HepG2 (cell line): ENCODE measurements around the gene MYCBP2. TPM values are rescaled to one million over a fixed set of nuclear protein-coding genes. Genes with fewer than 3 reads are reported as not detected.

Experiments used
- KDM5B ChIP-seq: sonication (generic); formaldehyde crosslinking; IDR thresholded peaks from 2 replicates; pipeline ENCODE4 v1.4.0; 2020; ENCODE audit warnings: missing genetic modification reagents, mild to moderate bottlenecking, borderline replicate concordance
- KMT2B ChIP-seq: IDR thresholded peaks from 2 replicates; pipeline ENCODE4 v1.6.1; 2016; ENCODE audit warnings: missing genetic modification reagents, missing compliant biosample characterization
- LCORL ChIP-seq, 2 experiments: fragments of 450-650 bp in 1 of 2; sonication (generic) in 1 of 2; formaldehyde crosslinking in 1 of 2; IDR thresholded peaks; 2 replicates each; pipeline versions ENCODE4 v1.5.0 to v1.6.1; 2017 to 2020; ENCODE audit warnings: antibody characterized with exemption in 1 of 2, missing genetic modification reagents in 1 of 2
- MED1 ChIP-seq: sonication (generic); formaldehyde crosslinking; IDR thresholded peaks from 2 replicates; pipeline ENCODE4 v1.4.0; 2020; ENCODE audit warnings: missing genetic modification reagents
- SALL1 ChIP-seq: sonication (generic); formaldehyde crosslinking; IDR thresholded peaks from 2 replicates; pipeline ENCODE4 v1.8.0; 2022; ENCODE audit warnings: mild to moderate bottlenecking, missing genetic modification reagents
- SIX1 ChIP-seq: sonication (generic); formaldehyde crosslinking; IDR thresholded peaks from 2 replicates; pipeline ENCODE4 v1.4.0; 2020; ENCODE audit warnings: missing genetic modification reagents, borderline replicate concordance
- ZNF296 ChIP-seq: sonication (generic); formaldehyde crosslinking; conservative IDR thresholded peaks from 2 replicates; pipeline ENCODE4 v1.5.0; 2020; ENCODE audit warnings: mild to moderate bottlenecking, missing genetic modification reagents
- ZNF331 ChIP-seq: sonication (generic); formaldehyde crosslinking; IDR thresholded peaks from 2 replicates; pipeline ENCODE4 v1.4.0; 2020; ENCODE audit warnings: missing genetic modification reagents
- ZNF333 ChIP-seq: sonication (generic); formaldehyde crosslinking; IDR thresholded peaks from 2 replicates; pipeline ENCODE4 v1.4.0; 2020; ENCODE audit warnings: mild to moderate bottlenecking, missing genetic modification reagents, borderline replicate concordance
- ZNF33A ChIP-seq: sonication (generic); formaldehyde crosslinking; IDR thresholded peaks from 2 replicates; pipeline ENCODE4 v1.5.1; 2020; ENCODE audit warnings: missing genetic modification reagents, mild to moderate bottlenecking, moderate library complexity, borderline replicate concordance
- ZNF572 ChIP-seq: sonication (generic); formaldehyde crosslinking; IDR thresholded peaks from 2 replicates; pipeline ENCODE4 v1.5.1; 2020; ENCODE audit warnings: mild to moderate bottlenecking, missing genetic modification reagents
- ZNF670 ChIP-seq: sonication (generic); formaldehyde crosslinking; IDR thresholded peaks from 2 replicates; pipeline ENCODE4 v1.8.0; 2022; ENCODE audit warnings: mild to moderate bottlenecking, missing genetic modification reagents, borderline replicate concordance
- ZNF709 ChIP-seq: sonication (generic); formaldehyde crosslinking; IDR thresholded peaks from 2 replicates; pipeline ENCODE4 v1.5.0; 2020; ENCODE audit warnings: mild to moderate bottlenecking, missing genetic modification reagents
- polyA plus RNA-seq, 8 experiments: library from polyadenylated mRNA; depleted of rRNA in 3 of 8; stranded (reverse) in 7 of 8; unstranded in 1 of 8; fragments of >200 nt; fragmentation: Illumina TruSeq in 4 of 8; extraction: Trizol in 4 of 8; gene quantifications; 2 replicates each; pipeline versions ENCODE4 v1.2.1 to v1.2.3, GENCODE V29; 2011 to 2016; ENCODE audit warnings: low read depth in 4 of 8, missing spikeins in 1 of 8, mixed read lengths in 1 of 8; ENCODE audit not compliant: insufficient read depth in 1 of 8
- total RNA-seq, 5 experiments: library from RNA; depleted of rRNA; stranded (reverse); fragments of >200 nt; fragmentation: Illumina TruSeq; extraction: Trizol; gene quantifications; 2 replicates each; pipeline ENCODE4 v1.2.3, GENCODE V29; 2016; ENCODE audit warnings: low read depth in 1 of 5
- TF ChIP-seq, protein P1 (sequence below): IDR thresholded peaks from 2 replicates; pipeline ENCODE4 v1.6.1; 2012; ENCODE audit warnings: low read length, improper control_type of control experiment
- TF ChIP-seq, protein P2 (sequence below): sonication (generic); formaldehyde crosslinking; IDR thresholded peaks from 2 replicates; pipeline ENCODE4 v1.5.0; 2020; ENCODE audit warnings: mild to moderate bottlenecking, missing genetic modification reagents
- TF ChIP-seq, protein P3 (sequence below): sonication (generic); formaldehyde crosslinking; conservative IDR thresholded peaks from 2 replicates; pipeline ENCODE4 v1.8.1; 2023; ENCODE audit warnings: missing genetic modification reagents

The MYCBP2 gene
- total and polyA plus RNA-seq, 2 of the 13 experiments (the other 11 are each of a cell fraction or from before 2014, with no cell fraction given) = 16.3 to 35.3 TPM

DNA sequence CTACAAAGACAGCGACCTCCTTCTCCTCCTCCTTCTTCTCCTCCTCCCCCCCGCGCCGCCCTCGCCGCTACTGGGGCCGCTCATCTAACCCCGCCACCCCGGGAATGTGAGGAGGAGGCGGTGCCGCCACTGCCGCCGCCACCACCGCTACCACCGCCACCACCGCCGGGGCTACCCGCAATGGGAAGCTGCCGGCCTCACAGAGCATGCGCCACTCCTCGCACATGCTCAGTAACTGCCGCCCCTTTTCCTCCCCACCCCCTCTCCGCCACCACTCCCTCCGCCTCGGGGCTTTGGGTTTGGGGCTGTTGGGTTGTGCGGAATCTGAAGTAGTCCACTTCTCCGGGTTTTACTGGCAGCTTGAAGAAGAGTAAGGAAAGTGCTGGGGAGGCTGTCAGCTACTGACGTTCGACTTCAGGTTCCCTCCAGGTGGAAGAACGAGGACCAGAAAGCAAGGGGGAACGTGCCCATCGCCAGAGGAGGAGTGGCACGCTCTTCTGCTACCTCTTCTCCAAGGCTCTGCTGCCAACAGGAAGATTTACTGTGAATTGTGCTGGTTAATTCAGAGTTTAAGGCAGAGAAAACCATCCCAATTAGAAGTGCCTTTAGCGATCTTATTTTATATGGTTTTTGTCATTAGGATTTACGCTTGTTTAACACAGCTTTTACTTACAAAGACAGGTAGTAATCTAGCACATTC is at the start of gene MYCBP2 (continued):
- TF ChIP-seq SALL1 (CRISPR knock-in tag) = peak; percentile 86
- peak; percentile 36; the same call in 1 of the 2 replicates for TF ChIP-seq SIX1 (CRISPR knock-in tag)
- peak; percentile 49; the same call in 1 of the 2 replicates for TF ChIP-seq ZNF709 (CRISPR knock-in tag)
- TF ChIP-seq, protein P1, sequence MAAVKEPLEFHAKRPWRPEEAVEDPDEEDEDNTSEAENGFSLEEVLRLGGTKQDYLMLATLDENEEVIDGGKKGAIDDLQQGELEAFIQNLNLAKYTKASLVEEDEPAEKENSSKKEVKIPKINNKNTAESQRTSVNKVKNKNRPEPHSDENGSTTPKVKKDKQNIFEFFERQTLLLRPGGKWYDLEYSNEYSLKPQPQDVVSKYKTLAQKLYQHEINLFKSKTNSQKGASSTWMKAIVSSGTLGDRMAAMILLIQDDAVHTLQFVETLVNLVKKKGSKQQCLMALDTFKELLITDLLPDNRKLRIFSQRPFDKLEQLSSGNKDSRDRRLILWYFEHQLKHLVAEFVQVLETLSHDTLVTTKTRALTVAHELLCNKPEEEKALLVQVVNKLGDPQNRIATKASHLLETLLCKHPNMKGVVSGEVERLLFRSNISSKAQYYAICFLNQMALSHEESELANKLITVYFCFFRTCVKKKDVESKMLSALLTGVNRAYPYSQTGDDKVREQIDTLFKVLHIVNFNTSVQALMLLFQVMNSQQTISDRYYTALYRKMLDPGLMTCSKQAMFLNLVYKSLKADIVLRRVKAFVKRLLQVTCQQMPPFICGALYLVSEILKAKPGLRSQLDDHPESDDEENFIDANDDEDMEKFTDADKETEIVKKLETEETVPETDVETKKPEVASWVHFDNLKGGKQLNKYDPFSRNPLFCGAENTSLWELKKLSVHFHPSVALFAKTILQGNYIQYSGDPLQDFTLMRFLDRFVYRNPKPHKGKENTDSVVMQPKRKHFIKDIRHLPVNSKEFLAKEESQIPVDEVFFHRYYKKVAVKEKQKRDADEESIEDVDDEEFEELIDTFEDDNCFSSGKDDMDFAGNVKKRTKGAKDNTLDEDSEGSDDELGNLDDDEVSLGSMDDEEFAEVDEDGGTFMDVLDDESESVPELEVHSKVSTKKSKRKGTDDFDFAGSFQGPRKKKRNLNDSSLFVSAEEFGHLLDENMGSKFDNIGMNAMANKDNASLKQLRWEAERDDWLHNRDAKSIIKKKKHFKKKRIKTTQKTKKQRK = no peak
- peak; percentile 85 for TF ChIP-seq KMT2B
- TF ChIP-seq KDM5B (CRISPR knock-in tag) = 0 out of 2 replicates have a peak, but pooled peaks have one; percentile 17
- peak; percentile 92 for TF ChIP-seq ZNF331
- TF ChIP-seq ZNF33A = no peak
- TF ChIP-seq, protein P2, sequence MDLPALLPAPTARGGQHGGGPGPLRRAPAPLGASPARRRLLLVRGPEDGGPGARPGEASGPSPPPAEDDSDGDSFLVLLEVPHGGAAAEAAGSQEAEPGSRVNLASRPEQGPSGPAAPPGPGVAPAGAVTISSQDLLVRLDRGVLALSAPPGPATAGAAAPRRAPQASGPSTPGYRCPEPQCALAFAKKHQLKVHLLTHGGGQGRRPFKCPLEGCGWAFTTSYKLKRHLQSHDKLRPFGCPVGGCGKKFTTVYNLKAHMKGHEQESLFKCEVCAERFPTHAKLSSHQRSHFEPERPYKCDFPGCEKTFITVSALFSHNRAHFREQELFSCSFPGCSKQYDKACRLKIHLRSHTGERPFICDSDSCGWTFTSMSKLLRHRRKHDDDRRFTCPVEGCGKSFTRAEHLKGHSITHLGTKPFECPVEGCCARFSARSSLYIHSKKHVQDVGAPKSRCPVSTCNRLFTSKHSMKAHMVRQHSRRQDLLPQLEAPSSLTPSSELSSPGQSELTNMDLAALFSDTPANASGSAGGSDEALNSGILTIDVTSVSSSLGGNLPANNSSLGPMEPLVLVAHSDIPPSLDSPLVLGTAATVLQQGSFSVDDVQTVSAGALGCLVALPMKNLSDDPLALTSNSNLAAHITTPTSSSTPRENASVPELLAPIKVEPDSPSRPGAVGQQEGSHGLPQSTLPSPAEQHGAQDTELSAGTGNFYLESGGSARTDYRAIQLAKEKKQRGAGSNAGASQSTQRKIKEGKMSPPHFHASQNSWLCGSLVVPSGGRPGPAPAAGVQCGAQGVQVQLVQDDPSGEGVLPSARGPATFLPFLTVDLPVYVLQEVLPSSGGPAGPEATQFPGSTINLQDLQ (CRISPR knock-in tag) = no peak
- TF ChIP-seq ZNF670 (CRISPR knock-in tag) = no peak
- TF ChIP-seq MED1 (CRISPR knock-in tag) = peak; percentile 71
- TF ChIP-seq ZNF296 (CRISPR knock-in tag) = no peak; the same call in 1 of the 2 replicates
- TF ChIP-seq ZNF572 (CRISPR knock-in tag) = no peak
- TF ChIP-seq, protein P3, sequence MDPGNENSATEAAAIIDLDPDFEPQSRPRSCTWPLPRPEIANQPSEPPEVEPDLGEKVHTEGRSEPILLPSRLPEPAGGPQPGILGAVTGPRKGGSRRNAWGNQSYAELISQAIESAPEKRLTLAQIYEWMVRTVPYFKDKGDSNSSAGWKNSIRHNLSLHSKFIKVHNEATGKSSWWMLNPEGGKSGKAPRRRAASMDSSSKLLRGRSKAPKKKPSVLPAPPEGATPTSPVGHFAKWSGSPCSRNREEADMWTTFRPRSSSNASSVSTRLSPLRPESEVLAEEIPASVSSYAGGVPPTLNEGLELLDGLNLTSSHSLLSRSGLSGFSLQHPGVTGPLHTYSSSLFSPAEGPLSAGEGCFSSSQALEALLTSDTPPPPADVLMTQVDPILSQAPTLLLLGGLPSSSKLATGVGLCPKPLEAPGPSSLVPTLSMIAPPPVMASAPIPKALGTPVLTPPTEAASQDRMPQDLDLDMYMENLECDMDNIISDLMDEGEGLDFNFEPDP (CRISPR knock-in tag) = no peak
- TF ChIP-seq LCORL (IDR thresholded peaks at IDR 0.05) = peak; percentile 69; the same call in 1 of the 2 replicates
- TF ChIP-seq LCORL (CRISPR knock-in tag; IDR thresholded peaks at IDR 0.05) = peak; percentile 83; the same call in 1 of the 2 replicates
- 0 out of 2 replicates have a peak, but pooled peaks have one; percentile 29 for TF ChIP-seq ZNF333 (CRISPR knock-in tag)
